HG02571 (cell line): ENCODE results near the gene RORC.

ENCODE experiments used
- ATAC-seq: cut with Tn5 transposase; IDR thresholded peaks from one replicate; pipeline ENCODE4 v1.9.1; 2021; ENCODE audit warnings: mild to moderate bottlenecking, moderate library complexity; ENCODE audit not compliant: unreplicated experiment

RORC gene

GRCh38 chr1:151829352-151830046 lies 2.1 kb downstream of the RORC start:
- ATAC-seq = no peak

- ATAC-seq = no peak
These were observed 2.7 kb downstream of the RORC start for GRCh38 chr1:151828921-151829320.

DNA sequence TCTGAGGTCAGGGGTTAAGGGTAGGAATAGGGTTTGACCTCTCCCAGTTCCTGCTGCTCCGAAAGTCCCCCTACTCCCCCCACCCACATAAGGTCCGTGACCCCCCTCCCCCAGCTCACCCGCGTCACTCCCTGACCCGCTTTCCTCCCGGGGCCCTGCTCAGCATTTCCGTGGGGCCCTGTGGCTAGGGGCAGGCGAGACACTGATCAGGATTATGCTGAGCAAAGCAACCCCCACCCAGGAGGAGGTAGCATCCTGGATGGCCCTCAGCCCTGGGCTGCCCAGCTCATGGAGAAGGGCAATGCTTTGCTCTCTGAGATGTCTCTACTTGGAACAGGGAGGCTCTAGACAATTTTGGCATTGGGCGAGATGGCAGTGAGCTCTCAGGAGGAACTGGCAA lies 3.7 kb downstream of the RORC start:
- ATAC-seq = no peak

DNA sequence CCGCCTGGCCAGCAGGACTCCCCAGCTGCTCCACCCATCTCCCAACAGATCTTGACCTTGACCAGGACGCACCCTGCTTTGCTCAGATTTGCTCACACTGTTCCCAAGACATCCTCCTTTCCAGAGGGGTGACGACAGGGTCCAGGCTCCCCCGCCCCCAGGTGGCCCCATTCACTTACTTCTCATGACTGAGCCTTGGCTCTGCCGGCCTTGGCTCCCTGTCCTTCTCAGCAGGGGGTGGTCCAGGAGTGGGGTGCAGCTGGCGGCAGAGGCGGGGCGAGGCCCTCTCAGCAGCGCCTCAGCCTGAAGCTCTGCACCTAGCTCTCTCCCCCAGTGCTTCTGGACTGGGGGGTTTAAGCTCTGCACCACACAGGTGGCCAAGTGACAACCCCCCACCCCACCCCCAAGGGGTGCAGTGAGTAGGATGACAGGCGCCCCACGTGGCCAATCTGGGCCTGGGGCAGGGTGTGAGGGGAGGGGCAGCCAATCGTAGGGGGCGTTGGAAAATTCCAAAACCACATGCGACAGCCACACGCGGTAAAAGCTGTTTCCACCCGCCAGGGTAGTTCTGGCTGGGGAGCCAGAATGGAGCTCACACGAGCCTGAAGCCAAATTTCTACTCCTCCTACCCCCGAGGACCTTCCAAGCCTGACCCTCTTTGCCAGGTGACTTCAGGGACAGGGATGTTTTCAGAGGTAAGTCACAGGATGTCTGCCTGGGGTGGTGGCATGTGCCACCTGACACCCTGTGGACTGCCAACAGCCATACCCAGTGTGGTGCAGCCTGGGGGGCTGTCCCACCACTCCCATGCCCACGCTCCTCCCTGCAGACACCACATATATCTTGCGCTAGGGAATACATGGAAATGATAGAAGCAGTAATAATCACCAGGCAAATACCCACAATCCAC lies 5.6 kb downstream of the RORC start:
- no peak for ATAC-seq

- no peak for ATAC-seq
These were observed 6.4 kb downstream of the RORC start for GRCh38 chr1:151825204-151825603.

- ATAC-seq = no peak
These were observed 8.4 kb downstream of the RORC start for GRCh38 chr1:151823175-151823574.

GRCh38 chr1:151822404-151822803 lies 9.2 kb downstream of the RORC start:
- no peak for ATAC-seq

GRCh38 chr1:151820940-151821339 lies 10.7 kb downstream of the RORC start:
- no peak for ATAC-seq

DNA sequence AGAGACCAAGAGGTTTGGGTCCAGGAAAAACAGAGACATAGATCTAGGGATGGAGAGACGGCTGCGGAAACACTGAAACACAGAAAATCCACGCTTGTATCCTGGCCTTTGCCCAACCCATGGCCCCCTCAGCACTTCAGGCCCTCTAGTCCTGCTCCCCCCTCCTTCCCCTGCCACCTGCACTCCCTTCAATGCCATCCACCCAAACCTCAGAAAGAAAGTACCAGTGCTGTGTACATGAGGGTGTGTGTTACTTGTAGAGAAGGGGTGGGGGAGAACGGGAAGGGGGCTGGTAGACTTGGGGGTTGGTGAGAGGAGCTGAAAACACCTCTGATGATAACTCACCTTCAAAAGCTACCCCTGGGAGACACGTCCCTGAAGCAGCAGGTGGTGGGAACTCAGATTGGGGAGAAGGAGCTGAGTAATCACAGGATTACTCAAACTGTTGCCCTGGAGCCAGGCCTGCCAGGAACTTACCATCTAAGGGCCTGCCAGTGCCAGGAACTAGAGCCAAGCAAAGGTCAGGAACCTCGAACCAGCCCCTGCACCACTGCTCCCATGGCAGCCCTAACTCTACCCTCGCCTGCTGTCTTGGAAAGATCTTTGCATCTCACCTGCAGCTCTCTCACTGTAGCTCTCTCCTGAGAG lies 11.5 kb downstream of the RORC start:
- no peak for ATAC-seq

- ATAC-seq = no peak
These were observed 12.3 kb downstream of the RORC start for GRCh38 chr1:151819227-151819835.

- ATAC-seq = no peak
These were observed 14.3 kb downstream of the RORC start for GRCh38 chr1:151817353-151817730.

DNA sequence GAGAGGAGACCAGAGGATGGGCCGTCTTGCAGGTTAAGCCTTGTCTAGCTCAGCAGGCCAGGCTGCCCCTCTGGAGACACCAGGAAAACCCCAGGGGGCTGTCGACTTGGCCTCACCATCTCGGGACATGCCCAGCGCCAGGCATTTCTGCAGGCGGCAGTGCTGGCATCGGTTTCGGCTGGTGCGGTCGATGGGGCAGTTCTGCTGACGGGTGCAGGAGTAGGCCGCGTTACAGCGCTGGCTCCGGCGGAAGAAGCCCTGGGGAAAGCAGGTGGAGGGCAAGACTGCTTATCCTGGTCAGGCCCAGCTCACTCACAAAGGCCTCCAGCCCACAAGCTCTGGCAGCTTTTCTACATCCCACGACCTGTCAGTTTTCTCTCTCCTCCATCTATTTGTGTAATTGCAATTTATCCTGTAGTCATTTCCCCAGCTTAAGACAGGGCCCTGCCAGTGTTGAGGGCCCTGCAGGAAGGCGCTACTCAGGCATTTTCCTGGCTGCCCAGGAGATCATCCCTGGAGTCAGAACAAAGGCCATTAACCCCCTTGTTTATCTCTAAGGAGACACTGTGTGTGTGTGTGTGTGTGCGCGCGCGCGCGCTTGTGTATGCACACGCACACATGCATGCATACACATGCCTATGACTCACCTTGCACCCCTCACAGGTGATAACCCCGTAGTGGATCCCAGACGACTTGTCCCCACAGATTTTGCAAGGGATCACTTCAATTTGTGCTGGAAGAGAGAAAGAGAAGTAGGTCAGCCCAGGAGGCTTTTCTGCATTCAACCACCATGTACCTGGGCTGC lies 14.9 kb downstream of the RORC start:
- ATAC-seq = no peak

- ATAC-seq = no peak
These were observed 15.8 kb downstream of the RORC start for GRCh38 chr1:151815716-151816327.

DNA sequence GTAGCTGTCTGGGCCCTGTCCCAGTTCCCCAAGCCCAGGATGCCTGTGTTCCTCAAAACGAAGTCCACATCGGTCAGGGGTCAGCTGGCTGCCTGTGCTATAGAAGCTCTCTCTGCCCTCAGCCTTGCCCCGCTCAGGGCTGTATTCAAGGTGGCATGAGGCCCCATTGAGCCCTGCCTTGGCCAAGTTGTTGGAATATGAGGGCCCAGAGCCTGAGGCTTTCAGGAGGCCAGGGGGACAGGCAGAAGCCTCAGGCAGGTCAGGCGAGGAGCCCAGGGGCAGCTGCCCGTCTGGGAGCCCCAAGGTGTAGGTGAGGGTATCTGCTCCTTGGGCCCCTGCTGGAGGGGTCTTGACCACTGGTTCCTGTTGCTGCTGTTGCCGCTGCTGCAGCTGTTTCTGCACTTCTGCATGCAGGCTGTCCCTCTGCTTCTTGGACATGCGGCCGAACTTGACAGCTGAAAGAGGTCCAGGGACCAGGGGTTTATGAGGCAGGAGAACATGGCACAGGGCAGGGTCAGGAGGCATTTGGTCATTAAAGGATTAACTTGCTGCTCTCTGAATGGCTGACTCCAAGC lies 16.5 kb downstream of the RORC start:
- no peak for ATAC-seq

DNA sequence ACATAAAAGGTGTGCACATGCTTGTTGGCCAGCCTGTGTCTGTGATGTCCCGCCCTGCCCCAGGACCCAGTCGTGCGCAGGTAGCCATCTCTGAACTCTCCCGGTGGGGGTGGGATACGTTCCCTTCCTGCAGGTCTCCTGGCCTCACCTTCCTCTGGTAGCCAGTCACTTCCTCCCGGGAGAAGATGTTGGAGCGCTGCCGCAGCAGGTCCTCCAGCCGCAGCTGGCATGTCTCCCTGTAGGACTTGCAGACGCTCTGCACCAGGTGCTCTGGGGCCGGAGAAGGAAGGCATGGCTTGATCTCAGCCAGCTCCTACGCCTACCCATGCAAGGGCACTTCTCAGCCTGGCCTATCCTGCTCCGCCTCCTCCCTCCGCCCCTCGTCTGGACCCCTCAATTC lies 17.2 kb downstream of the RORC start:
- no peak for ATAC-seq

DNA sequence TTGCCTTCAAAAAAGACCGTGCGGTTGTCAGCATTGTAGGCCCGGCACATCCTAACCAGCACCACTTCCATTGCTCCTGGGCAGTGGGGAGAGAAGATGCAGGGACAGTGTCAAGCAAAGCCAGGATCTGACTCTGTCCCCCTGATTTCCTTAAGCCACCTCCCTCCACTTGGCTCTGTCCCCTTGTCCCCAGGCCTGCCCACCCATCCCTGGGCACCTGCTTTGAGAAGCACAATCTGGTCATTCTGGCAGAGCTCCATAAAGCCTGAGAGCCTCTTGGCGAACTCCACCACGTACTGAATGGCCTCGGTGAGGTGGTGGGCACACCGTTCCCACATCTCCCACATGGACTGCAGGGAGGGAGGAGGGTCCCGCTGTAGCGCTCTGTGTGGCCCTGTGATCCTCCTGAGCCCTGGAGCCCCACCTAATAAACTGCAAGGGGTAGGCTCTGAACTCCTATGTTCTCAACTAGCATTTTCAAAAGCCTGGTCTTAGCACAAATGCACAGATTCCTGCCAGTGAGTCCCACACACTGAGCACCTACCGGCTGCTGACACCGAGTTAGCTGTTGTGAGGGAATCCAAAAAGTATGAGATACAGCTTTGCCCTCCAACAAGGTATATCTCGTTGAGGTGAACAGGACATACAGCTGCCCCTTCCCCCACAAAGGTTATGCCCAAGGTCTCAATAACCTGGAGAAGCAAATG lies 18.2 kb downstream of the RORC start:
- no peak for ATAC-seq

- ATAC-seq = no peak
These were observed 20.4 kb downstream of the RORC start for GRCh38 chr1:151811181-151811580.

- no peak for ATAC-seq
These were observed 21.5 kb downstream of the RORC start for GRCh38 chr1:151809985-151810556.
